Measurements from ENCODE around the gene FAM32A.

DNA sequence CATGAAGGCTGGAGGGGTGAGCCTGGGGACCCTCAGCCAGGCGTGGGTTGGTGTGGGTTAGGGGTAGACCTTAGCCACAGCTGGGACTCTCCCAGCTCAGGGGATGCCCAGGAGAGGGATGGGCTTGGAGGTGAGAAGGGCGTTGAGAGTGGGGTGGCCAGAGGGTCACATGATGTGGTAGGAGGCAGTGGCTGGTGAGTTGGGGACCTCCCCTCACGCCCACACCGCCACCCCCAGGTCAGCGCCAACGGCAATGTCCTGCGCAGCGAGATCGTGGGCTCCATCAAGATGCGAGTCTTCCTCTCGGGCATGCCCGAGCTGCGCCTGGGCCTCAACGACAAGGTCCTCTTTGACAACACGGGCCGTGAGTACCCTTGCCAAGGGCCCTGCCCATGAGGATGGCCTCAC is 41.0 kb downstream of the FAM32A start:
- TF ChIP-seq, protein P1, sequence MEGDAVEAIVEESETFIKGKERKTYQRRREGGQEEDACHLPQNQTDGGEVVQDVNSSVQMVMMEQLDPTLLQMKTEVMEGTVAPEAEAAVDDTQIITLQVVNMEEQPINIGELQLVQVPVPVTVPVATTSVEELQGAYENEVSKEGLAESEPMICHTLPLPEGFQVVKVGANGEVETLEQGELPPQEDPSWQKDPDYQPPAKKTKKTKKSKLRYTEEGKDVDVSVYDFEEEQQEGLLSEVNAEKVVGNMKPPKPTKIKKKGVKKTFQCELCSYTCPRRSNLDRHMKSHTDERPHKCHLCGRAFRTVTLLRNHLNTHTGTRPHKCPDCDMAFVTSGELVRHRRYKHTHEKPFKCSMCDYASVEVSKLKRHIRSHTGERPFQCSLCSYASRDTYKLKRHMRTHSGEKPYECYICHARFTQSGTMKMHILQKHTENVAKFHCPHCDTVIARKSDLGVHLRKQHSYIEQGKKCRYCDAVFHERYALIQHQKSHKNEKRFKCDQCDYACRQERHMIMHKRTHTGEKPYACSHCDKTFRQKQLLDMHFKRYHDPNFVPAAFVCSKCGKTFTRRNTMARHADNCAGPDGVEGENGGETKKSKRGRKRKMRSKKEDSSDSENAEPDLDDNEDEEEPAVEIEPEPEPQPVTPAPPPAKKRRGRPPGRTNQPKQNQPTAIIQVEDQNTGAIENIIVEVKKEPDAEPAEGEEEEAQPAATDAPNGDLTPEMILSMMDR (IDR thresholded peaks at IDR 0.05), result no peak
- no peak for TF ChIP-seq POLR2A (IDR thresholded peaks at IDR 0.05)

Data from testis (tissue), 2 donors.